Caco-2 (cell line): ENCODE measurements around the gene SNAPC5. TPM values are rescaled to one million over a fixed set of nuclear protein-coding genes. Genes with fewer than 3 reads are reported as not detected.

Experiments used
- BruUV-seq: library from RNA; stranded (reverse); fragments of 400-500 nt; replicated peaks from 2 replicates; lab custom pipeline; 2021; lab: Mats Ljungman, UMichigan
- CTCF ChIA-PET: fragments of 300-600 bp; sonication (Branson Sonifier 250); formaldehyde crosslinking; loops from one replicate; lab custom pipeline; 2022; ENCODE audit warnings: antibody characterized with exemption; lab: Charles Lee
- POLR2A ChIA-PET: fragments of 300-600 bp; sonication (Branson Sonifier 250); formaldehyde crosslinking; loops from one replicate; lab custom pipeline; 2022; ENCODE audit warnings: antibody characterized with exemption; lab: Charles Lee
- DNase-seq, 2 experiments: peaks; one replicate each; pipeline versions ENCODE4 v3.0.0 to v3.0.0-alpha.2; 2020 to 2022
- H3K27me3 ChIP-seq: replicated peaks from 2 replicates; pipeline ENCODE4 v1.6.0; 2011; ENCODE audit warnings: low read length; ENCODE audit not compliant: control insufficient read depth, insufficient read depth
- H3K36me3 ChIP-seq: 2 replicates; pipeline ENCODE4 v1.5.1; 2011; ENCODE audit warnings: low read length; ENCODE audit not compliant: control insufficient read depth, insufficient read depth
- H3K4me1 ChIP-seq: fragments of 250-450 bp; sonication (Bioruptor Pico); 2 replicates; pipeline ENCODE4 v1.5.1; 2020; ENCODE audit warnings: mild to moderate bottlenecking
- H3K4me3 ChIP-seq: 2 replicates; pipeline ENCODE4 v1.5.1; 2011; ENCODE audit warnings: low read depth, mild to moderate bottlenecking, control low read depth, low read length
- H3K9me3 ChIP-seq: fragments of 250-450 bp; sonication (Bioruptor Pico); 2 replicates; pipeline ENCODE4 v1.5.1; 2020; ENCODE audit warnings: mild to moderate bottlenecking, moderate library complexity
- H3K27ac Mint-ChIP-seq: one replicate; pipeline ENCODE4 v1.8.0; 2022; ENCODE audit warnings: mixed read lengths; ENCODE audit not compliant: unreplicated experiment
- H3K27me3 Mint-ChIP-seq: one replicate; pipeline ENCODE4 v1.8.0; 2022; ENCODE audit warnings: mixed read lengths; ENCODE audit not compliant: insufficient read depth, unreplicated experiment
- H3K36me3 Mint-ChIP-seq: one replicate; pipeline ENCODE4 v1.8.0; 2022; ENCODE audit warnings: mild to moderate bottlenecking, mixed read lengths; ENCODE audit not compliant: insufficient read depth, unreplicated experiment
- H3K4me1 Mint-ChIP-seq: one replicate; pipeline ENCODE4 v1.8.0; 2022; ENCODE audit warnings: low read depth, mixed read lengths; ENCODE audit not compliant: unreplicated experiment
- H3K4me3 Mint-ChIP-seq: one replicate; pipeline ENCODE4 v1.8.0; 2022; ENCODE audit warnings: mild to moderate bottlenecking, moderate library complexity, mixed read lengths; ENCODE audit not compliant: unreplicated experiment
- H3K9me3 Mint-ChIP-seq: one replicate; pipeline ENCODE4 v1.8.0; 2022; ENCODE audit warnings: mixed read lengths; ENCODE audit not compliant: unreplicated experiment
- intact Hi-C: fragments of 100-400 bp; cut with micrococcal nuclease; formaldehyde crosslinking; loops from one replicate; pipeline ENCODE4 v1.10.0; 2022; ENCODE audit not compliant: unreplicated experiment
- total RNA-seq: library from RNA; stranded (reverse); gene quantifications from 2 replicates; pipeline ENCODE4 v1.2.3, GENCODE V29; 2022
- TF ChIP-seq, protein P1 (sequence below), 2 experiments: fragments of 200-600 bp in 1 of 2; IDR thresholded peaks; 1 replicate in 1 of 2; 2 replicates in 1 of 2; pipeline versions ENCODE4 v1.5.1 to v1.8.0; 2011 to 2022; ENCODE audit warnings: antibody characterized with exemption in 1 of 2, control low read depth in 1 of 2, inconsistent platforms in 1 of 2, low read depth in 1 of 2, low read length in 1 of 2, mild to moderate bottlenecking in 1 of 2, moderate library complexity in 1 of 2; ENCODE audit not compliant: insufficient read depth in 1 of 2, severe bottlenecking in 1 of 2, unreplicated experiment in 1 of 2

Gene SNAPC5
- total RNA-seq, 1 experiment from 2014 or later = 28.1 TPM

DNA sequence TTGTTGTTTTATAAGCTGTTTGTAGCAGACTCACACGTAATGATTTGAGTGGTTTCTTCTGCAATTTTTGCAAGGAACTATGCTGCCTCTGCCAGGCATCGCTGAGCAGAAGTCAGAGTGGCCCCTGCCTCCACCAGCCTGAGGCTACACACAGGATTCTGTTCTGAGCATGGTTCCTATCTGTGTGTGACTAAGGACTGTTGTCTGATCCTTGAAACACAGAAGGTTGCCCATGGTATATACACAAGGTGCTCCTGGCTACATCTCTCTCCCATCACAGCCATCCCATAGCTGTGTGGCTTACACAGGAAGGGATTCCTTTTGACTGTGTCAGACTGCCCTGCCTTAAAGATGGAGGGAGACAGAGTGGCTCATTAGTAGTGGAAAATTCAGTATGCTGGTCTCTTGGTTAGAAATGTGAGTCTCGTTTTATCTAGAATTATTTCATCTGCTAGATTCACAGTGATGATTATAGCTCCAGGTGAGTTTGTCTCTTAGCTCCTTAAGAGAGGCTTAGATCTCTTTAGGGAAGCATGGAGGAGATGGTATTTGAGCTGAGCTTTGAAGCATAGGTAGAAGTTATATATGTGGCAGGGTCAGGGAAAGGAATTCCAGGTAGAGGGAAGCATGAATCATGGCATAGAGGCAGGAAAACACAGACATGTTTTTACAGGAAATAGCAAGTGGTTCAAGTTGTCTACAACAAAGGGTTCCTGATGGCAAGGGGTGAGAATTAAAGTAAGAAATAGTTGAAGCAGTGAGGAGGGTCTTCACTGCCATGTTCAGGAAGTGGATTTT is 37.5 kb downstream of the SNAPC5 start:
- Mint-ChIP-seq H3K9me3 (no peaks in the 10 kb centered on the region), H3K27ac (peak overlapping the region; percentile 2), H3K4me3 (no peak overlapping the region), H3K36me3 (peaks cover 47% of the 10 kb centered on the region), H3K27me3 (no peaks in the 10 kb centered on the region), H3K4me1 (peaks cover 15% of the 10 kb centered on the region)
- intact Hi-C loops = no loop called here
- H3K36me3 ChIP-seq = no peaks in the 10 kb centered on the region
- TF ChIP-seq, protein P1, sequence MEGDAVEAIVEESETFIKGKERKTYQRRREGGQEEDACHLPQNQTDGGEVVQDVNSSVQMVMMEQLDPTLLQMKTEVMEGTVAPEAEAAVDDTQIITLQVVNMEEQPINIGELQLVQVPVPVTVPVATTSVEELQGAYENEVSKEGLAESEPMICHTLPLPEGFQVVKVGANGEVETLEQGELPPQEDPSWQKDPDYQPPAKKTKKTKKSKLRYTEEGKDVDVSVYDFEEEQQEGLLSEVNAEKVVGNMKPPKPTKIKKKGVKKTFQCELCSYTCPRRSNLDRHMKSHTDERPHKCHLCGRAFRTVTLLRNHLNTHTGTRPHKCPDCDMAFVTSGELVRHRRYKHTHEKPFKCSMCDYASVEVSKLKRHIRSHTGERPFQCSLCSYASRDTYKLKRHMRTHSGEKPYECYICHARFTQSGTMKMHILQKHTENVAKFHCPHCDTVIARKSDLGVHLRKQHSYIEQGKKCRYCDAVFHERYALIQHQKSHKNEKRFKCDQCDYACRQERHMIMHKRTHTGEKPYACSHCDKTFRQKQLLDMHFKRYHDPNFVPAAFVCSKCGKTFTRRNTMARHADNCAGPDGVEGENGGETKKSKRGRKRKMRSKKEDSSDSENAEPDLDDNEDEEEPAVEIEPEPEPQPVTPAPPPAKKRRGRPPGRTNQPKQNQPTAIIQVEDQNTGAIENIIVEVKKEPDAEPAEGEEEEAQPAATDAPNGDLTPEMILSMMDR (IDR thresholded peaks at IDR 0.05; ENCODE audit: insufficient read depth in 1 of 2, low read depth in 1 of 2, low read length in 1 of 2, severe bottlenecking in 1 of 2, unreplicated experiment in 1 of 2) = no peak
- DNase-seq = no peak
- no TSS peak for BruUV-seq
- peaks cover 12% of the 10 kb centered on the region for H3K4me1 ChIP-seq
- H3K4me3 ChIP-seq = no peak overlapping the region
- ChIA-PET CTCF (no interaction called here), POLR2A (no interaction called here)
- H3K9me3 ChIP-seq = no peaks in the 10 kb centered on the region
- H3K27me3 ChIP-seq = no peaks in the 10 kb centered on the region

DNA sequence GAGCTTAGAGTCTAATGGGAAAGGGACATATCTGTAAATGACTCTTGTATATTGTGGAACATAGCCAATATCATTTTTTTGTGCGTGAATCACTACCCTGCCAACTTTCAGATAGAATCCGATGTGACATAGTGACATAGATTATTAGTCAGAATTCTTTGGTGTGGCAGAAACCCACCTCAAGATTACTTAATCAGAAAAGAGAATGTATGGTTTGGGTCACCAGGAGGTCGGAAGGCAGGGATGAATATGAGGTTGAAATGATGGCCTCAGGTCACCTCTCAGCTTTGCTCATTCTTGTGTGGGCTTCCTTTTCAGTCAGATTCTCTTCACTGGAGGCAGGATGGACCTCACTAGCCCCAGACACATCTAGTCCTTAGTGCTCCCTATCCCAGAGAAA is 41.4 kb downstream of the SNAPC5 start:
- POLR2A ChIA-PET = no interaction called here
- Mint-ChIP-seq H3K4me1 (peaks cover 10% of the 10 kb centered on the region), H3K9me3 (no peaks in the 10 kb centered on the region), H3K36me3 (peaks cover 26% of the 10 kb centered on the region), H3K4me3 (no peak overlapping the region), H3K27me3 (no peaks in the 10 kb centered on the region), H3K27ac (no peak overlapping the region)
- TF ChIP-seq, protein P1 (IDR thresholded peaks at IDR 0.05; ENCODE audit: insufficient read depth in 1 of 2, low read depth in 1 of 2, low read length in 1 of 2, severe bottlenecking in 1 of 2, unreplicated experiment in 1 of 2) = no peak
- no TSS peak for BruUV-seq
- DNase-seq = no peak
- Histone ChIP-seq H3K4me3 (no peak overlapping the region), H3K4me1 (no peaks in the 10 kb centered on the region; the same call in 1 of the 2 replicates), H3K36me3 (no peaks in the 10 kb centered on the region), H3K9me3 (no peaks in the 10 kb centered on the region), H3K27me3 (no peaks in the 10 kb centered on the region)
- intact Hi-C loops = no loop called here
- CTCF ChIA-PET = no interaction called here

GRCh38 chr15:66454143-66454542 is 43.4 kb downstream of the SNAPC5 start:
- intact Hi-C loops = no loop called here
- no peaks in the 10 kb centered on the region for H3K27me3 ChIP-seq
- no TSS peak for BruUV-seq
- H3K27me3 Mint-ChIP-seq = no peaks in the 10 kb centered on the region
- no peaks in the 10 kb centered on the region for H3K4me1 Mint-ChIP-seq
- H3K36me3 ChIP-seq = no peaks in the 10 kb centered on the region
- H3K9me3 Mint-ChIP-seq = no peaks in the 10 kb centered on the region
- H3K9me3 ChIP-seq = no peaks in the 10 kb centered on the region
- H3K4me3 ChIP-seq = no peak overlapping the region
- POLR2A ChIA-PET = no interaction called here
- CTCF ChIA-PET = no interaction called here
- H3K27ac Mint-ChIP-seq = no peak overlapping the region
- TF ChIP-seq, protein P1 (IDR thresholded peaks at IDR 0.05; ENCODE audit: insufficient read depth in 1 of 2, low read depth in 1 of 2, low read length in 1 of 2, severe bottlenecking in 1 of 2, unreplicated experiment in 1 of 2) = no peak
- no peak overlapping the region for H3K4me3 Mint-ChIP-seq
- H3K4me1 ChIP-seq = no peaks in the 10 kb centered on the region
- DNase-seq = no peak
- peaks cover 20% of the 10 kb centered on the region for H3K36me3 Mint-ChIP-seq
